ENCODE measurements around the gene TNP1.

DNA sequence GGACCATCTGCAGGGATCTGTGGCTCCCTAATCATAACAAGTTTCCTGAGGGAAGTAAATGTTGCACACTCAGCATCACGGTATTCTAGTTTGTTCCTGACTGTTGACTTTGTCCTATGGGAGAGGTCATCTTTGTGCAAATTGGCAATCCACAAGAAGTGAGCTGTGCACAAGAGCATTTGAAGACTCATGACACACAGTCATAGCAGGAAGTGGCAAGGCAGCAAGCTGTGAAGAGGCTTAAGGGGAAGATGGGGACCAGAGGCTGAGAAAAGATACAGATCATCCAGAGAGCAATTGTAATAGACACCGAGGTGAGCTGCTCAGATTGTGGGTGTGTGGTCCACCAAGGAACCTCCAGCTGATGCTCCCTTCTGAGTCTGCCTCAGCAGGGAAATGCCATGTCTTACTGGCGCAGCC, 2.7 kb downstream of the TNP1 start:
- TF ChIP-seq POLR2AphosphoS5 (IDR thresholded peaks at IDR 0.05) (no peak), POLR2A (IDR thresholded peaks at IDR 0.05) (no peak), EP300 (IDR thresholded peaks at IDR 0.05; ENCODE audit: low read depth) (no peak)
- TF ChIP-seq, protein P1, sequence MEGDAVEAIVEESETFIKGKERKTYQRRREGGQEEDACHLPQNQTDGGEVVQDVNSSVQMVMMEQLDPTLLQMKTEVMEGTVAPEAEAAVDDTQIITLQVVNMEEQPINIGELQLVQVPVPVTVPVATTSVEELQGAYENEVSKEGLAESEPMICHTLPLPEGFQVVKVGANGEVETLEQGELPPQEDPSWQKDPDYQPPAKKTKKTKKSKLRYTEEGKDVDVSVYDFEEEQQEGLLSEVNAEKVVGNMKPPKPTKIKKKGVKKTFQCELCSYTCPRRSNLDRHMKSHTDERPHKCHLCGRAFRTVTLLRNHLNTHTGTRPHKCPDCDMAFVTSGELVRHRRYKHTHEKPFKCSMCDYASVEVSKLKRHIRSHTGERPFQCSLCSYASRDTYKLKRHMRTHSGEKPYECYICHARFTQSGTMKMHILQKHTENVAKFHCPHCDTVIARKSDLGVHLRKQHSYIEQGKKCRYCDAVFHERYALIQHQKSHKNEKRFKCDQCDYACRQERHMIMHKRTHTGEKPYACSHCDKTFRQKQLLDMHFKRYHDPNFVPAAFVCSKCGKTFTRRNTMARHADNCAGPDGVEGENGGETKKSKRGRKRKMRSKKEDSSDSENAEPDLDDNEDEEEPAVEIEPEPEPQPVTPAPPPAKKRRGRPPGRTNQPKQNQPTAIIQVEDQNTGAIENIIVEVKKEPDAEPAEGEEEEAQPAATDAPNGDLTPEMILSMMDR (IDR thresholded peaks at IDR 0.05): no peak
